ENCODE measurements around the gene BDKRB1.

GRCh38 chr14:96237641-96238040, 18.4 kb upstream of the BDKRB1 start:
- TF ChIP-seq CTCF (IDR thresholded peaks at IDR 0.05; ENCODE audit: extremely low read depth in 1 of 2, insufficient read depth in 1 of 2, low read depth in 1 of 2, low read length in 2 of 2) (no peak), EZH2 (IDR thresholded peaks at IDR 0.05; ENCODE audit: borderline replicate concordance, low read depth, low read length, severe bottlenecking) (no peak), POLR2AphosphoS5 (IDR thresholded peaks at IDR 0.05; ENCODE audit: insufficient read depth, low read depth, low read length) (no peak), MYC (IDR thresholded peaks at IDR 0.05; ENCODE audit: low read depth, low read length) (no peak), POLR2A (IDR thresholded peaks at IDR 0.05; ENCODE audit: low read depth, low read length) (no peak), MAX (IDR thresholded peaks at IDR 0.05; ENCODE audit: insufficient read depth, insufficient read length) (no peak), JUN (IDR thresholded peaks at IDR 0.05; ENCODE audit: borderline replicate concordance, insufficient read depth, insufficient read length, low read depth) (no peak), GATA2 (IDR thresholded peaks at IDR 0.05; ENCODE audit: insufficient read depth, insufficient read length, low read depth, low read length) (no peak), FOS (IDR thresholded peaks at IDR 0.05; ENCODE audit: borderline replicate concordance, insufficient read depth, low read length) (no peak)
